ENCODE results near the gene MED13. TPM values are rescaled to one million over a fixed set of nuclear protein-coding genes. Genes with fewer than 3 reads are reported as not detected.

MED13 gene
- total and polyA plus RNA-seq, 4 donors, result 6.6 to 64.0 (median 26.0) TPM

GRCh38 chr17:62089334-62089733 is 24.3 kb upstream of the MED13 start:
- no peaks in the 10 kb centered on the region for H3K27me3 ChIP-seq (ENCODE audit: control insufficient read depth in 4 of 4, insufficient read depth in 4 of 4, low read length in 3 of 4)
- peaks cover 10 to 73% (median 58%) of the 10 kb centered on the region in 4 donors for H3K4me1 ChIP-seq (ENCODE audit: control insufficient read depth in 4 of 4, insufficient read depth in 4 of 4, low read length in 3 of 4)
- no peak for DNase-seq (ENCODE audit: low spot score)
- 83% methylated on average over 3 of the region's 3 CpGs for WGBS
- no peak overlapping the region for H3K4me3 ChIP-seq (ENCODE audit: low read depth in 1 of 3, low read length in 3 of 3)
- no peaks in the 10 kb centered on the region for H3K9me3 ChIP-seq (ENCODE audit: control insufficient read depth in 4 of 4, low read length in 3 of 4)
- TF ChIP-seq FOXA1 (IDR thresholded peaks at IDR 0.05), result no peak
- H3K9ac ChIP-seq (ENCODE audit: low read depth in 1 of 2, low read length in 2 of 2), result no peak overlapping the region
- H3K36me3 ChIP-seq (ENCODE audit: control insufficient read depth in 4 of 4, insufficient read depth in 3 of 4, low read depth in 1 of 4, low read length in 3 of 4), result no peaks in the 10 kb centered on the region
- H3K27ac ChIP-seq (ENCODE audit: low read depth in 1 of 2, low read length in 2 of 2), result peak overlapping the region in 1 of 2 donors; percentile 37

GRCh38 chr17:62086737-62087136 is 21.7 kb upstream of the MED13 start:
- 97% methylated on average over 2 of the region's 2 CpGs for WGBS

GRCh38 chr17:62085511-62086408 is 20.7 kb upstream of the MED13 start:
- Histone ChIP-seq H3K4me1 (ENCODE audit: control insufficient read depth in 4 of 4, insufficient read depth in 4 of 4, low read length in 3 of 4) (peaks cover 2 to 43% (median 29%) of the 10 kb centered on the region in 4 donors), H3K36me3 (ENCODE audit: control insufficient read depth in 4 of 4, insufficient read depth in 3 of 4, low read depth in 1 of 4, low read length in 3 of 4) (no peaks in the 10 kb centered on the region), H3K27me3 (ENCODE audit: control insufficient read depth in 4 of 4, insufficient read depth in 4 of 4, low read length in 3 of 4) (no peaks in the 10 kb centered on the region), H3K27ac (ENCODE audit: low read depth in 1 of 2, low read length in 2 of 2) (peak overlapping the region; percentile 5 to 10), H3K4me3 (ENCODE audit: low read depth in 1 of 3, low read length in 3 of 3) (no peak overlapping the region), H3K9ac (ENCODE audit: low read depth in 1 of 2, low read length in 2 of 2) (no peak overlapping the region), H3K9me3 (ENCODE audit: control insufficient read depth in 4 of 4, low read length in 3 of 4) (no peaks in the 10 kb centered on the region)
- TF ChIP-seq CTCF (IDR thresholded peaks at IDR 0.05; ENCODE audit: low read depth, low read length, missing input control) (no peak), RAD21 (IDR thresholded peaks at IDR 0.05) (peak in 1 of 2 donors; percentile 4), FOXA2 (IDR thresholded peaks at IDR 0.05) (no peak), SP1 (IDR thresholded peaks at IDR 0.05) (peak; percentile 61), GABPA (IDR thresholded peaks at IDR 0.05 in 1 of 2, conservative IDR thresholded peaks at IDR 0.05 in 1 of 2) (no peak), REST (IDR thresholded peaks at IDR 0.05) (no peak), MAX (IDR thresholded peaks at IDR 0.05) (no peak), FOXA1 (IDR thresholded peaks at IDR 0.05) (no peak), EGR1 (IDR thresholded peaks at IDR 0.05; ENCODE audit: low read depth in 2 of 2) (no peak), RXRA (IDR thresholded peaks at IDR 0.05) (peak; percentile 23 to 39), ZBTB33 (IDR thresholded peaks at IDR 0.05) (no peak), HNF4A (conservative IDR thresholded peaks at IDR 0.05) (peak; percentile 86 to 89), TAF1 (conservative IDR thresholded peaks at IDR 0.05) (no peak), JUND (IDR thresholded peaks at IDR 0.05) (no peak), ATF3 (IDR thresholded peaks at IDR 0.05) (no peak), YY1 (IDR thresholded peaks at IDR 0.05) (peak; percentile 33), HNF4G (IDR thresholded peaks at IDR 0.05) (peak; percentile 64), NR2F2 (IDR thresholded peaks at IDR 0.05) (no peak)
- 60% methylated on average over 7 of the region's 7 CpGs for WGBS
- DNase-seq (ENCODE audit: low spot score), result no peak

More at GRCh38 chr17:62086737-62087136, 21.7 kb upstream of the MED13 start:
- Histone ChIP-seq H3K27ac (ENCODE audit: low read depth in 1 of 2, low read length in 2 of 2) (no peak overlapping the region), H3K4me3 (ENCODE audit: low read depth in 1 of 3, low read length in 3 of 3) (no peak overlapping the region), H3K27me3 (ENCODE audit: control insufficient read depth in 4 of 4, insufficient read depth in 4 of 4, low read length in 3 of 4) (no peaks in the 10 kb centered on the region), H3K36me3 (ENCODE audit: control insufficient read depth in 4 of 4, insufficient read depth in 3 of 4, low read depth in 1 of 4, low read length in 3 of 4) (no peaks in the 10 kb centered on the region), H3K9me3 (ENCODE audit: control insufficient read depth in 4 of 4, low read length in 3 of 4) (no peaks in the 10 kb centered on the region), H3K4me1 (ENCODE audit: control insufficient read depth in 4 of 4, insufficient read depth in 4 of 4, low read length in 3 of 4) (peaks cover 2 to 51% (median 37%) of the 10 kb centered on the region in 4 donors), H3K9ac (ENCODE audit: low read depth in 1 of 2, low read length in 2 of 2) (no peak overlapping the region)
- TF ChIP-seq RXRA (IDR thresholded peaks at IDR 0.05) (no peak), ATF3 (IDR thresholded peaks at IDR 0.05) (no peak)
- DNase-seq (ENCODE audit: low spot score), result no peak

Data from liver (tissue), 9 donors.